Measurements from ENCODE around the gene OGFR.
"Not testable (repeated sequence)": the region's sequence is repeated elsewhere in the genome, so short reads cannot be mapped to it uniquely, and the experiment has no call there.

OGFR gene

GRCh38 chr20:62844182-62844581 lies 39.5 kb downstream of the OGFR start:
- no peak for DNase-seq

DNA sequence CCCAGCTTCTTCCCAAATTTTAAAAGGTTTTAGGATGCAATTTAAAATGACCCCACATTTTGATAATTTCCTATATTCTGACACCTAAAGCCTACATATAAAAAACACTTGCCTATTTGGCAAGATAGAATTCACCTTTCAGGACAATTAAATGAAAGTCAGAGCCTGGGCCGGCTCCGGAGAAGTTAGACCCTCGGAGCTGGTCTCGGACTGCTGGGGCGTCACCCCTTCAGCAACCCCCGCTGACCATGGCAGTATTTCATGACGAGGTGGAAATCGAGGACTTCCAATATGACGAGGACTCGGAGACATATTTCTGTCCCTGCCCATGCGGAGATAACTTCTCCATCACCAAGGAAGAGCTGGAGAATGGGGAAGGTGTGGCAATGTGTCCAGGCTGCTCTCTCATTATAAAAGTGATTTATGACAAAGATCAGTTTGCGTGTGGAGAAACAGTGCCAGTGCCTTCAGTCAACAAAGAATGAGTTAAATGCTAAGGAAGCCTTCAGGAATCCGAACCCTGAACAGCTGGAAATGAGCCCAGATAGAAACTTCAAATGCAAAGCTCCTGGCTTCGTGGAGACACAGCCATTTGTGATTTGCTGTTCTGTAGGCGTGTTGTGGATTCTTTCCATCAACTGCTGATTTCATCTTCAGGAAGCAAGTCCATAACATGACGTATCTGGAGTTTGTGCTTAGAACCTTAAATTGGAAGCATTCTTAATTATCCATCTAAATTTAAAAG lies 41.0 kb downstream of the OGFR start:
- no peak for DNase-seq

DNA sequence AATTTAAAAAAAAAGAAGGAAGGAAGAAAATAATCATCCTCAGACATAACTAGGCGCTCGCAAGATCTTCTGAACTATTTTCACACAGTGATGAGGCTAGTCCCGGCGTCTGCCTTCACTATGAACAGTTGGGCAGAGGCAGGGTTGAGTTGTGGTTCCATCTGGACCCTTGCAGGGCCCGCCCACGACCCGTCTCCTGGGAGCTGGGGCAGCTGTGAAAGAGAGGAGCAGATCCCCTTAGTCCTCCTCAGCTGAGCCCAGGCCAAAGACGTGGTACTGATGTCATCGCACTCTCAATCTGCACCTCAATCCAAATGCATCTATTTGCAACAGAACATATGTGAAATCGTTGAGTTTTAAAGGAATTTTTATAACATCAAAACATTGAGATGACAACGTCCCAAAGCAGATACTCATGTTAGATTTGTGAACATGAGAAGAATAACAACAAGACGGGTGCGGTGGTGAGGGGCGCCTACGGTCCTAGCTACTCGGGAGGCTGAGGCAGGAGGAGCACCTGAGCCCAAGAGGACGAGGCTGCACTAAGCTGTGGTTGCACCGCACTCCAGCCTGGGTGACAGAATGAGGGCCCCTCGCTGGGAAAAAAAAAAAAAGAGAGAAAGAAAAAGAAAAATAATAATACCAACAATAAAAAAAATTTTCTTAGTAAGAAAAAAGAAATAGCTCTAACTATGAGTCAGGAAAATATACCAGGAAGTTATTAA lies 41.7 kb downstream of the OGFR start:
- no peak for DNase-seq

DNA sequence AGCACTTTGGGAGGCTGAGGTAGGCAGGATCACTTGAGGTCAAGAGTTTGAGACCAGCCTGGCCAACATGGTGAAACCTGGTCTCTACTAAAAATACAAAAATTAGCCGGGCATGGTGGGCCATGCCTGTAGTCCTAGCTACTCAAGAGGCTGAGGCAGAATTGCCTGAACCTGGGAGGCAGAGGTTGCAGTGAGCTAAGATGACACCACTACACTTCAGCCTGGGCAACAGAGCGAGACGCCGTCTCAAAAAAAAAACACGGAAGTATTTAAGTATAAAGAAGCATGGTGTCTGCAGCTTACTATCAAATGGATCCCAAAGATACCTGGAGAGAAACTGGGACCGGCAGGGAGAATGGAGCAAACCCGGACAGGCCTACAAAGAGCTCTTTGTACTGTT lies 44.3 kb downstream of the OGFR start:
- not testable (repeated sequence) for DNase-seq

GRCh38 chr20:62849431-62849830 lies 44.8 kb downstream of the OGFR start:
- DNase-seq, result no peak

- no peak for DNase-seq
Observed at GRCh38 chr20:62850333-62850974, 45.8 kb downstream of the OGFR start.

DNA sequence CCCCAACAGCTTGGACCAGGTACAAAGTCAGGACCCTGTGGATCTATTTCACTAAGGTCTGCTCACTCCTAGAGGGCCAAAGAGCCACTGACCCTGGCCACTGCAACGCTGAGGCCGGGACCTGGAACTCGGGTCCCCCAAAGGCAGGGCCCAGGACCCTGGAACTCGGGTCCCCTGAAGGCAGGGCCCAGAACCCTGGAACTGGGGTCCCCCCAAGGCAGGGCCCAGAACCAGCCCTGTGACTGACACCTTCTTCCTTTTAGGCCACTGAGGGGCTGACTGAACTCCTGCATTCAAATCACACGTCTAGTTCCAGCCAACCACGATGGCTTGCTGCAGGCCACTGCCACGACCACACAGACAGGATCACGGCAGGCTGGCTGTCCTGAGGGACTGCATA lies 47.6 kb downstream of the OGFR start:
- DNase-seq, result no peak

GRCh38 chr20:62852841-62853240 lies 48.2 kb downstream of the OGFR start:
- DNase-seq, result no peak

- not testable (repeated sequence) for DNase-seq
Observed at GRCh38 chr20:62853304-62853703, 48.7 kb downstream of the OGFR start.

DNA sequence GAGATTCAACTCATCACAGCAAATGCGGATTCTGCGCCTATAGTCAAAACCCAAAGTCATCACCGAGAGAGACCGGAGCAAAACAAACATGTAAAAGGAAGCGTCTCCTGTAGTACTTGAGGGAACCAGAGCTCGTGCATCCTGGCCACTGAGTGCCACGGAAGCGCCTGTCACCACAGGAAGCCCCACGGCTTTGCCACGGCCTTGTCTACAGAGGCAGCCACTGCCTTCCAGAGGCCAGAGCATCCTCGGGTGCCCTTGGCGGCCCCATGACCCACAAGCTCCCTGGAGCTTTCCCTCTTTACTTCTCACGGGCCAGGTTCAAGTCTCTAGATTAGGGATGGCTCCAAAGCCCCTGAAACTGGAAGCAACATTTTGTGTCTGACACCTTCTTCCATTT lies 49.5 kb downstream of the OGFR start:
- DNase-seq, result no peak

DNA sequence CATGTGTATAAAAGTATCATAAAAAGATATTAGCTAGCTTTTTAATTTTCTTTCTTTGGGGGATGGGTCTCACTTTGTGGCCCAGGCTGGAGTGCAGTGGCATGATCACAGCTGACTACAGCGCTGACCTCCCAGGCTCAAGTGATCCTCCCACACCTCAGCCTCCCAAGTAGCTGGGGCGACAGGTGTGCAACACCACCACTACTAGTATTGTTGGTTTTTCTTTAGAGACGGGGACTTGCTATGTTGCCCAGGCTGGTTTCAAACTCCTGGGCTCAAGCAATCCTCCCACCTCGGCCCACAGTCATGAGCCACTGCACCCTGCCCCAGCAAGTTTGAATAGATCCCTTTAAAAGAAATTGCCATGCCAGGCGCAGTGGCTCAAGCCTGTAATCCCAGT lies 50.5 kb downstream of the OGFR start:
- no peak for DNase-seq

DNA sequence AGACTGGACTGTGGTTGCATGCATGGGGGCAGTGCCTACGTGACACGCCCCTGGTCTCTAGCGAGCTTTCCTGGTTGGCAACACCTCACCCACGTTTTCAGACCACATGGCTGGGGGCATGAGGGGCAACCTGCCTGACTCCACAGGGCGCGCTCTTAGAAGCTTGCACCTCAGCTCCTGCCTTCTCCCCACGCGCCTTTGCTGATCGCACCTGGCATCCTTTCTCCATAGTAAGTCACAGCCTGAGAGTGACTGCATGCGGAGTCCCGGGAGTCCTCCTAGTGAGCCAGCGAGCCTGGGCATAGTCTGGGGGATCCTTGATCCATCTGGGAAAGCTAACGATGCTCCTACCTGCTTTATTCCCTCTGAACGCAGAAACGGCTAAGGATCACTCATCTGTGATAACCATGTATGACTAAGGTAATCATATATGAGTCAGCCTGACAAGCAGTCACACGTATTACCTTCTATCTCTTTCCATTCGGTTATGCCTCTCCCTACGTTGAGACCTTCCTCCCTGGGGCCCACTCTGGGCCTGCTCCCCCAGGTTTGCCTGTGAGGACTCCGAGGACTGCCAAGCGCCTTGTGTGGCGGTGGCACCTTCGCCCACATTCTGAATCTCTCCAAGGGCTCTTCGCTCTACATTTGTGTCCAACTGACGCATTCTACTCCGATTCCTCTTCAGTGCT lies 52.4 kb downstream of the OGFR start:
- no peak for DNase-seq

DNA sequence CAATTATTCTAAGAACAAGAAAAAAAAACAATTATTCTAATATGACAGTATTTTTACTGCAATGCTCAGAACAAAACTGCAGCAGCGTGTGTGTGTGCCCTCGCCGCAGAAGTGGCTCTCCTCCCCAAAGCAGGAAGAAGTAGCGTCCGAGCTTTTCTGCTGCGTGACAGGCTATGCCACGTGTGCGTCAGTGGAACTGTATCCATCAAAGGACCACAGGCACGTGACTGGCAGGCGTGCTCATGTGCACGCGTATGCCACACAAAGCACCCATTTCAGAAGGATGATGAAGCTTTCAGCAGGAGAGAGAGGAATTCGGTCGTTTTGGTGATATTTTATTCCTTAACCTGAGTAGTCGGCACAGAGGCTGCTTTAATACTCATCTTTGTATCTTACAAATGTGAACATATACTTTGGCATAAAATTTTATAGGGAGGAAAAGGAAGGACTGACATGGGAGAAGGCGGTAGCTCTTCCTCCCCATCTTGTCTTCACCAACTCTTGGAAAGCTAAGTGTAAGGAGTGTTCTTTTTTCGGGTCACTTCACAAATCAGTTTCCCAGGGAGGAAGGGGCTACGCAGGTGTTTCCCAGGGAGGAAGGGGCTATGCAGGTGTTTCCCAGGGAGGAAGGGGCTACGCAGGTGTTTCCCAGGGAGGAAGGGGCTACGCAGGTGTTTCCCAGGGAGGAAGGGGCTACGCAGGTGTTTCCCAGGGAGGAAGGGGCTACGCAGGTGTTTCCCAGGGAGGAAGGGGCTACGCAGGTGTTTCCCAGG lies 53.6 kb downstream of the OGFR start:
- DNase-seq, result no peak

DNA sequence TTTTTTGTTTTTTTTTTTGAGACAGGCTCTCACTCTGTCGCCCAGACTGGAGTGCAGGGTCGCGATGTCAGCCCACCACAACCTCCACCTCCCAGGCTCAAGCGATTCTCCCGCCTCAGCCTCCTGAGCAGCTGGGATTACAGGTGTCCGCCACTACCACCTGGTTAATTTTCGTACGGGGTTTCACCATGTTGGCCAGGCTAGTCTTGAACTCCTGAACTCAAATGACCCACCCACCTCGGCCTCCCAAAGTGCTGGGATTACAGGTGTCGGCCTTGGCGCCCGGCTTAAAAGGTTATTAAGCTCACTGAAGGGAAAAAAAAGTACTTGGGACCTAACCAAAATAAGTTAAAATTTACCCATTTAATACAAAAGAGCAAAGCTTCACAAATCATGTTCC lies 55.1 kb downstream of the OGFR start:
- no peak for DNase-seq

DNA sequence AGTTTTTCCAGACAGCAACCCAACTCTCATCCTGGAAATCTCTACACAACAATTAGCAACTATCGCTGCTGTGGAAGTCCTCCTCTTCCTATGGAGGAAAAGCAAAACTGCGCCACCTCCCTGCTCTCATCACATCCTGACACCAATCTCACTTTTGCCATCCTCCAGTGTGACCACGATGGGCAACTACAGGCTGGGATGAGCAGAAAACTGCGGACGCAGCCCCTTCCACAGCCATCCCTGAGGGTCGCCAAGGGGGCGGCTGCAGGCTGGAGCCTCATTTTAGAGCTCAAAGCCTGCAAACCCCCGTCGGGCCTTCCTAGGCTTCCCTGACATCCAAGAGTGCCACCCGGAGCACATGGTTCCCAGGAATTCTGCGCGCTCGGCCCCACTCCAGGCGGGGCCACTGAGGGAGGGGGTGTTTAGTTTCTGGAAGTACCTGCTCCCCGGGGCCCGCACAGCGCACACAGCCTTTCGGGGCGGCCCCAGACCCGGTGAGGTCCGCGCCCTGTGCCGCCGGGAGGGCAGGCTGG lies 55.8 kb downstream of the OGFR start:
- DNase-seq, result no peak

GRCh38 chr20:62860924-62861691 lies 56.5 kb downstream of the OGFR start:
- DNase-seq, result no peak

DNA sequence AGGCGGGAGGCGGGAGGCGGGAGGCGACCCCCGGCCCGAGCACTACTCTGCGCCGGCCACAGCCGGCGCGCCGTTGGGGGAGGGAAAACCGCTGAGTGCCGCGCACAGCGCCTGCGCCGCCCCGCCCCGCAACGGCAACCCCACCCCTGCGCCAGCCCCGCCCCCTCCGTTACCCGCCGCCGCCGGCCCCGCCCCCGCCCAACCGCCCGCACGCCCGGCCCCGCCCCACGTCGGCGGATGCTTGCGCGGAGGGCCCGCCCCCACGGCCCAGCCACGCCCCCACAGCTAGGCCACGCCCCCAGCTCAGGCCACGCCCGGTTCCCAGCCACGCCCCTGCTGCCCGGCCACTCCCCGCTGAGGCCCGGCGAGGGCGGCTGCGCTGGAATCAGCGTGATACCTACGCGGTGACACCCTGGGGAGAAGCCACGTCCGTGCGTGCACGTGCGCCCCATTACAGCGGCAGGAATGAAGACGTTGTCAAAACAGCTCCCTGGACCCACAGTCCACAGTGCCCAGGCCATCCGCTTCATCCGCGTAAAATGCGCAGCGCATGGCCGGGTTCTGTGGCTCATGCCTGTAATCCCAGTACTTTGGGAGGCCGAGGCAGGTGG lies 57.2 kb downstream of the OGFR start, which contains the start of gene TCFL5:
TSS of gene TCFL5 (minus strand) at position 97 of the 611 bp plus-strand sequence. CDS start 152 bp downstream, outside the sequence.
- DNase-seq, result peak; percentile 43 to 97
